GM21717 (cell line): ENCODE measurements around the gene CACFD1.

Experiments used
- ATAC-seq: cut with Tn5 transposase; IDR thresholded peaks from one replicate; pipeline ENCODE4 v1.9.1; 2021; ENCODE audit warnings: mild to moderate bottlenecking, moderate library complexity; ENCODE audit not compliant: unreplicated experiment

The CACFD1 gene

GRCh38 chr9:133496861-133497842 lies 37.4 kb downstream of the CACFD1 start:
- ATAC-seq = no peak

GRCh38 chr9:133499132-133499891 lies 39.5 kb downstream of the CACFD1 start:
- ATAC-seq = no peak

GRCh38 chr9:133499892-133500270 lies 40.1 kb downstream of the CACFD1 start:
- ATAC-seq = no peak

GRCh38 chr9:133502112-133502511 lies 42.3 kb downstream of the CACFD1 start:
- no peak for ATAC-seq

GRCh38 chr9:133505186-133505830 lies 45.5 kb downstream of the CACFD1 start:
- no peak for ATAC-seq

- ATAC-seq = no peak
These were observed 46.3 kb downstream of the CACFD1 start for GRCh38 chr9:133505901-133506652.

- ATAC-seq = no peak
These were observed 46.9 kb downstream of the CACFD1 start for GRCh38 chr9:133506653-133507038.

GRCh38 chr9:133507246-133507965 lies 47.6 kb downstream of the CACFD1 start:
- no peak for ATAC-seq

- no peak for ATAC-seq
These were observed 48.3 kb downstream of the CACFD1 start for GRCh38 chr9:133508046-133508445.

- ATAC-seq = no peak
These were observed 49.7 kb downstream of the CACFD1 start for GRCh38 chr9:133509179-133510083.

- no peak for ATAC-seq
These were observed 51.2 kb downstream of the CACFD1 start for GRCh38 chr9:133510926-133511505.

- ATAC-seq = no peak
These were observed 51.8 kb downstream of the CACFD1 start for GRCh38 chr9:133511607-133512006.

GRCh38 chr9:133512253-133513213 lies 52.8 kb downstream of the CACFD1 start:
- ATAC-seq = no peak

GRCh38 chr9:133513214-133514100 lies 53.7 kb downstream of the CACFD1 start:
- ATAC-seq = no peak

- no peak for ATAC-seq
These were observed 54.9 kb downstream of the CACFD1 start for GRCh38 chr9:133514460-133515239.

- no peak for ATAC-seq
These were observed 55.4 kb downstream of the CACFD1 start for GRCh38 chr9:133515240-133515610.
